ENCODE results near the gene TEX26. TPM values are rescaled to one million over a fixed set of nuclear protein-coding genes. Genes with fewer than 3 reads are reported as not detected.

The TEX26 gene
- total and polyA plus RNA-seq, 10 of the 15 experiments (the other 5 are each of a cell fraction or from before 2014, with no cell fraction given), result not detected

- TF ChIP-seq MAX (IDR thresholded peaks at IDR 0.05; ENCODE audit: low read depth, low read length) (no peak), RCOR1 (conservative IDR thresholded peaks at IDR 0.05; ENCODE audit: low read depth, low read length) (no peak), TCF7 (IDR thresholded peaks at IDR 0.05; ENCODE audit: borderline replicate concordance) (no peak), CHD4 (IDR thresholded peaks at IDR 0.05) (no peak), ZNF687 (IDR thresholded peaks at IDR 0.05) (no peak), HDAC6 (IDR thresholded peaks at IDR 0.05; ENCODE audit: unreplicated experiment) (no peak), TAF1 (IDR thresholded peaks at IDR 0.05; ENCODE audit: borderline replicate concordance, low read depth, low read length) (no peak), POU2F2 (IDR thresholded peaks at IDR 0.05; ENCODE audit: borderline replicate concordance, low read depth, low read length) (no peak)
Observed at GRCh38 chr13:30957258-30957943, 24.9 kb downstream of the TEX26 start (continued).

GRCh38 chr13:30959678-30960077 is 27.2 kb downstream of the TEX26 start:
- in situ Hi-C loops (cut with MboI), result no loop called here
- no peak overlapping the region for H3K9ac ChIP-seq (ENCODE audit: control insufficient read depth, insufficient read depth, low read length)
- intact Hi-C loops (cut with micrococcal nuclease; ENCODE audit: unreplicated experiment), result no loop called here
- no peak overlapping the region for H3K4me3 ChIP-seq
- SMC1A ChIA-PET (ENCODE audit: uncharacterized antibody, unreplicated experiment), result interaction anchor here (1.6 kb wide), 1 partner anchor 85 kb away, joined by 4 read pairs; no protein-coding TSS in a partner anchor
- BruUV-seq (replicated peaks), result no TSS peak
- H3K79me2 ChIP-seq (ENCODE audit: control insufficient read depth, insufficient read depth, low read length), result no peaks in the 10 kb centered on the region
- POLR2A ChIA-PET, result no interaction called here
- no peak for FAIRE-seq
- no peaks in the 10 kb centered on the region for H4K20me1 ChIP-seq (ENCODE audit: control insufficient read depth, insufficient read depth)
- WGBS (ENCODE audit: insufficient coverage, insufficient replicate concordance, low lambda C conversion rate, missing lambda C conversion rate), result 0% methylated on average over 1 of the region's 1 CpG
- no peaks in the 10 kb centered on the region for H3K9me3 ChIP-seq (replicated peaks; ENCODE audit: control insufficient read depth, insufficient read depth, low read length)
- no peaks in the 10 kb centered on the region; a peak in 1 of 4 replicates for H3K27me3 ChIP-seq (replicated peaks in 1 of 2; ENCODE audit: control insufficient read depth in 2 of 2, insufficient read depth in 2 of 2, low read length in 1 of 2)
- no peak for ATAC-seq
- no peak overlapping the region for H3K4me2 ChIP-seq (ENCODE audit: control insufficient read depth, insufficient read depth)
- no peaks in the 10 kb centered on the region for H3K36me3 ChIP-seq (ENCODE audit: control insufficient read depth in 2 of 2, insufficient read depth in 2 of 2, low read length in 1 of 2)
- RAD21 ChIA-PET (ENCODE audit: unreplicated experiment), result no interaction called here
- CTCF ChIA-PET, result interaction anchor here (2.0 kb wide), 1 partner anchor 85 kb away, joined by 6 read pairs; no protein-coding TSS in a partner anchor
- H2AFZ ChIP-seq (ENCODE audit: control insufficient read depth, low read depth, low read length), result no peak overlapping the region
- no peak overlapping the region for H3K27ac ChIP-seq (ENCODE audit: control insufficient read depth, insufficient read depth)
- H3K4me1 ChIP-seq (ENCODE audit: control insufficient read depth, insufficient read depth, low read length), result no peaks in the 10 kb centered on the region
- no peak for DNase-seq (ENCODE audit: low read depth, low spot score)
- TF ChIP-seq KDM1A (IDR thresholded peaks at IDR 0.05; ENCODE audit: borderline replicate concordance) (no peak), CHD2 (IDR thresholded peaks at IDR 0.05; ENCODE audit: borderline replicate concordance, low read depth, low read length) (no peak), TCF7 (IDR thresholded peaks at IDR 0.05; ENCODE audit: borderline replicate concordance) (no peak), EED (IDR thresholded peaks at IDR 0.05; ENCODE audit: low read depth) (no peak), ESRRA (IDR thresholded peaks at IDR 0.05; ENCODE audit: low read length) (no peak), IKZF2 (IDR thresholded peaks at IDR 0.05) (no peak), ZSCAN29 (IDR thresholded peaks at IDR 0.05) (no peak)
- TF ChIP-seq, protein P1, sequence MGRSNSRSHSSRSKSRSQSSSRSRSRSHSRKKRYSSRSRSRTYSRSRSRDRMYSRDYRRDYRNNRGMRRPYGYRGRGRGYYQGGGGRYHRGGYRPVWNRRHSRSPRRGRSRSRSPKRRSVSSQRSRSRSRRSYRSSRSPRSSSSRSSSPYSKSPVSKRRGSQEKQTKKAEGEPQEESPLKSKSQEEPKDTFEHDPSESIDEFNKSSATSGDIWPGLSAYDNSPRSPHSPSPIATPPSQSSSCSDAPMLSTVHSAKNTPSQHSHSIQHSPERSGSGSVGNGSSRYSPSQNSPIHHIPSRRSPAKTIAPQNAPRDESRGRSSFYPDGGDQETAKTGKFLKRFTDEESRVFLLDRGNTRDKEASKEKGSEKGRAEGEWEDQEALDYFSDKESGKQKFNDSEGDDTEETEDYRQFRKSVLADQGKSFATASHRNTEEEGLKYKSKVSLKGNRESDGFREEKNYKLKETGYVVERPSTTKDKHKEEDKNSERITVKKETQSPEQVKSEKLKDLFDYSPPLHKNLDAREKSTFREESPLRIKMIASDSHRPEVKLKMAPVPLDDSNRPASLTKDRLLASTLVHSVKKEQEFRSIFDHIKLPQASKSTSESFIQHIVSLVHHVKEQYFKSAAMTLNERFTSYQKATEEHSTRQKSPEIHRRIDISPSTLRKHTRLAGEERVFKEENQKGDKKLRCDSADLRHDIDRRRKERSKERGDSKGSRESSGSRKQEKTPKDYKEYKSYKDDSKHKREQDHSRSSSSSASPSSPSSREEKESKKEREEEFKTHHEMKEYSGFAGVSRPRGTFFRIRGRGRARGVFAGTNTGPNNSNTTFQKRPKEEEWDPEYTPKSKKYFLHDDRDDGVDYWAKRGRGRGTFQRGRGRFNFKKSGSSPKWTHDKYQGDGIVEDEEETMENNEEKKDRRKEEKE (IDR thresholded peaks at IDR 0.05), result no peak

Measured in GM12878 (cell line).